HepG2 (cell line): ENCODE measurements around the gene BFSP1. TPM values are rescaled to one million over a fixed set of nuclear protein-coding genes. Genes with fewer than 3 reads are reported as not detected.
A peak's percentile ranks its signal among the peaks of the same experiment; 100 is the strongest.

Experiments
- AKAP8 ChIP-seq: sonication (generic); formaldehyde crosslinking; IDR thresholded peaks from 2 replicates; pipeline ENCODE4 v1.5.1; 2020; ENCODE audit warnings: mild to moderate bottlenecking, missing genetic modification reagents
- BCL6 ChIP-seq: IDR thresholded peaks from 2 replicates; pipeline ENCODE4 v1.6.1; 2016; ENCODE audit warnings: missing genetic modification reagents, missing compliant biosample characterization
- FOSL2 ChIP-seq: sonication (generic); formaldehyde crosslinking; IDR thresholded peaks from 2 replicates; pipeline ENCODE4 v1.4.0; 2020; ENCODE audit warnings: missing genetic modification reagents
- HDAC6 ChIP-seq: fragments of 200-600 bp; sonication (generic); IDR thresholded peaks from 2 replicates; pipeline ENCODE4 v1.7.0; 2017; ENCODE audit warnings: mild to moderate bottlenecking, antibody characterized with exemption, low read length, low read depth
- RELA ChIP-seq: sonication (generic); formaldehyde crosslinking; IDR thresholded peaks from 2 replicates; pipeline ENCODE4 v1.4.0; 2020; ENCODE audit warnings: missing genetic modification reagents
- SIX4 ChIP-seq: sonication (generic); formaldehyde crosslinking; IDR thresholded peaks from 2 replicates; pipeline ENCODE4 v1.4.0; 2020; ENCODE audit warnings: missing genetic modification reagents
- SUZ12 ChIP-seq: fragments of 150-350 bp; IDR thresholded peaks from 2 replicates; pipeline ENCODE4 v1.6.1; 2014; ENCODE audit warnings: low read depth, low read length
- TMF1 ChIP-seq: sonication (generic); formaldehyde crosslinking; IDR thresholded peaks from 2 replicates; pipeline ENCODE4 v1.8.1; 2022; ENCODE audit warnings: low read depth, missing genetic modification reagents
- XRCC5 ChIP-seq: fragments of 200-400 bp; formaldehyde crosslinking; optimal IDR thresholded peaks from 2 replicates; pipeline ENCODE3; 2017; ENCODE audit warnings: mild to moderate bottlenecking, low read length
- ZIK1 ChIP-seq: sonication (generic); formaldehyde crosslinking; IDR thresholded peaks from 2 replicates; pipeline ENCODE4 v1.5.0; 2020; ENCODE audit warnings: mild to moderate bottlenecking, low read depth, missing genetic modification reagents, borderline replicate concordance
- ZMYM2 ChIP-seq: sonication (generic); formaldehyde crosslinking; IDR thresholded peaks from 2 replicates; pipeline ENCODE4 v1.8.0; 2022; ENCODE audit warnings: mild to moderate bottlenecking, missing genetic modification reagents
- ZNF234 ChIP-seq: sonication (generic); formaldehyde crosslinking; conservative IDR thresholded peaks from 2 replicates; pipeline ENCODE4 v1.5.1; 2020; ENCODE audit warnings: mild to moderate bottlenecking, missing genetic modification reagents
- ZNF430 ChIP-seq: sonication (generic); formaldehyde crosslinking; IDR thresholded peaks from 2 replicates; pipeline ENCODE4 v1.9.0; 2021; ENCODE audit warnings: mild to moderate bottlenecking, missing genetic modification reagents
- ZNF44 ChIP-seq: sonication (generic); formaldehyde crosslinking; IDR thresholded peaks from 2 replicates; pipeline ENCODE4 v1.5.1; 2020; ENCODE audit warnings: mild to moderate bottlenecking, missing genetic modification reagents
- ZNF543 ChIP-seq: sonication (generic); formaldehyde crosslinking; IDR thresholded peaks from 2 replicates; pipeline ENCODE4 v1.4.0; 2020; ENCODE audit warnings: mild to moderate bottlenecking, missing genetic modification reagents
- ZNF607 ChIP-seq: sonication (generic); formaldehyde crosslinking; IDR thresholded peaks from 2 replicates; pipeline ENCODE4 v1.5.1; 2020; ENCODE audit warnings: missing genetic modification reagents, mild to moderate bottlenecking, borderline replicate concordance
- polyA plus RNA-seq, 8 experiments: library from polyadenylated mRNA; depleted of rRNA in 3 of 8; stranded (reverse) in 7 of 8; unstranded in 1 of 8; fragments of >200 nt; fragmentation: Illumina TruSeq in 4 of 8; extraction: Trizol in 4 of 8; gene quantifications; 2 replicates each; pipeline versions ENCODE4 v1.2.1 to v1.2.3, GENCODE V29; 2011 to 2016; ENCODE audit warnings: low read depth in 4 of 8, missing spikeins in 1 of 8, mixed read lengths in 1 of 8; ENCODE audit not compliant: insufficient read depth in 1 of 8
- total RNA-seq, 5 experiments: library from RNA; depleted of rRNA; stranded (reverse); fragments of >200 nt; fragmentation: Illumina TruSeq; extraction: Trizol; gene quantifications; 2 replicates each; pipeline ENCODE4 v1.2.3, GENCODE V29; 2016; ENCODE audit warnings: low read depth in 1 of 5
- TF ChIP-seq, protein P1 (sequence below): sonication (generic); formaldehyde crosslinking; IDR thresholded peaks from 2 replicates; pipeline ENCODE4 v1.4.0; 2020; ENCODE audit warnings: mild to moderate bottlenecking, missing genetic modification reagents
- TF ChIP-seq, protein P2 (sequence below): sonication (generic); formaldehyde crosslinking; IDR thresholded peaks from 2 replicates; pipeline ENCODE4 v1.8.0; 2022; ENCODE audit warnings: low read depth, missing genetic modification reagents
- TF ChIP-seq, protein P3 (sequence below): IDR thresholded peaks from 2 replicates; pipeline ENCODE4 v1.6.1; 2016; ENCODE audit warnings: mild to moderate bottlenecking, missing biosample characterization, missing genetic modification reagents
- TF ChIP-seq, protein P4 (sequence below): sonication (generic); formaldehyde crosslinking; conservative IDR thresholded peaks from 2 replicates; pipeline ENCODE4 v1.8.0; 2022; ENCODE audit warnings: mild to moderate bottlenecking, moderate library complexity, missing genetic modification reagents
- TF ChIP-seq, protein P5 (sequence below): sonication (generic); formaldehyde crosslinking; IDR thresholded peaks from 2 replicates; pipeline ENCODE4 v1.4.0; 2020; ENCODE audit warnings: missing genetic modification reagents

Gene BFSP1
- total and polyA plus RNA-seq, 2 of the 13 experiments (the other 11 are each of a cell fraction or from before 2014, with no cell fraction given) = 0.22 to 0.26 TPM

DNA sequence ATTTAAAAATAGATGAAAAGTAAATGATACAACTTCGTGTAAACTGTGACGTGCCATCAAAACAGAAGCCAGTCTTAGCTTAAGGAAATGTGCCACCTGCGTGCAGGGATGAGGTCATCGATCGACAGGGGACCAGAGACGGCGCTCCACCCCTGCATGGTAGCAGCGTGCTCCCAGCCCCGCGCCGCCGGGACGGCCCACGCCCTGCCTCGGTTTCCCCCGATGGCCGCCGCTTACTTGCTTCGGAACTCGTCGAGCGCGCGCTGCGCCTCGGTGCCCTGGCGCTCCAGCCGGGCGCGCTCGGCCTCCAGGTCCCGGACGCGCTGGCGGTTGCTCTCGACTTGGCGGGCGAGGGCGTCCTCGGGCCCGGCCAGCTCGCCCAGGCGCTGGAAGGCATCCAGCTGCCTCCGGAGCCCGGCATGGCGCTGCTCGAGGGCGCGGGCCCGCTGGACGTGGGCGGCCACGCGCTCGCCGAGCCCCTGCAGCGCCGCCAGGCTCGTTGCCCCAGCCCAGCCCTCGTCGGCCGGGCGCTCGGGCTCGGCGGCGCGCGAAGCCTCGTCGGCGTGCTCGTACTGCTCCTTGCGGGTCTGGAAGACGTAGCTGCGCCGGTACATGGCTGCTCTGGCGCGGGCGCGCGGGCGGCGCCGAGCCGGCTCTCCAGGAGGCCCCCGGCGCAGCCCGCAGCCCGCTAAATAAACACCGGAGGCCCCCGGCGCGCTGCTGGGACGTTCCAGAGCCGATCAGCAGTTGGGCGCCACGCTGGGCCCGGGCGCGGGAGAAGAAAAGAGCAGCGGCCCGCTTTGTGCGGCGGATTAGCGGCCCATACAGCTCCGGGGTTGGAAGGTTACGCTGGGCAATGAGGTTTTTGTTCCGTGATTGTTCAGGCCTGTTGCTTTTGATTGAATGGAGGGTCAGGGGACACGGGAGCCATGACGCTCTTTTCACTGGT, at the start of gene BFSP1 (continued):
- TF ChIP-seq, protein P1, sequence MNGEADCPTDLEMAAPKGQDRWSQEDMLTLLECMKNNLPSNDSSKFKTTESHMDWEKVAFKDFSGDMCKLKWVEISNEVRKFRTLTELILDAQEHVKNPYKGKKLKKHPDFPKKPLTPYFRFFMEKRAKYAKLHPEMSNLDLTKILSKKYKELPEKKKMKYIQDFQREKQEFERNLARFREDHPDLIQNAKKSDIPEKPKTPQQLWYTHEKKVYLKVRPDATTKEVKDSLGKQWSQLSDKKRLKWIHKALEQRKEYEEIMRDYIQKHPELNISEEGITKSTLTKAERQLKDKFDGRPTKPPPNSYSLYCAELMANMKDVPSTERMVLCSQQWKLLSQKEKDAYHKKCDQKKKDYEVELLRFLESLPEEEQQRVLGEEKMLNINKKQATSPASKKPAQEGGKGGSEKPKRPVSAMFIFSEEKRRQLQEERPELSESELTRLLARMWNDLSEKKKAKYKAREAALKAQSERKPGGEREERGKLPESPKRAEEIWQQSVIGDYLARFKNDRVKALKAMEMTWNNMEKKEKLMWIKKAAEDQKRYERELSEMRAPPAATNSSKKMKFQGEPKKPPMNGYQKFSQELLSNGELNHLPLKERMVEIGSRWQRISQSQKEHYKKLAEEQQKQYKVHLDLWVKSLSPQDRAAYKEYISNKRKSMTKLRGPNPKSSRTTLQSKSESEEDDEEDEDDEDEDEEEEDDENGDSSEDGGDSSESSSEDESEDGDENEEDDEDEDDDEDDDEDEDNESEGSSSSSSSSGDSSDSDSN (CRISPR knock-in tag) = peak; percentile 96
- TF ChIP-seq ZIK1 (CRISPR knock-in tag) (no peak), ZMYM2 (no peak), ZNF543 (CRISPR knock-in tag) (0 out of 2 replicates have a peak, but pooled peaks have one; percentile 69), TMF1 (CRISPR knock-in tag) (peak; percentile 76), AKAP8 (0 out of 2 replicates have a peak, but pooled peaks have one; percentile 46), RELA (CRISPR knock-in tag) (peak; percentile 19; the same call in 1 of the 2 replicates), ZNF607 (CRISPR knock-in tag) (peak; percentile 42; the same call in 1 of the 2 replicates), HDAC6 (no peak), FOSL2 (CRISPR knock-in tag) (peak; percentile 33; the same call in 1 of the 2 replicates), XRCC5 (peak; percentile 86), BCL6 (CRISPR knock-in tag) (peak; percentile 52; the same call in 1 of the 2 replicates), ZNF44 (CRISPR knock-in tag) (0 out of 2 replicates have a peak, but pooled peaks have one; percentile 72), ZNF430 (CRISPR knock-in tag) (peak; percentile 47; the same call in 1 of the 2 replicates), SIX4 (CRISPR knock-in tag) (no peak), ZNF234 (CRISPR knock-in tag) (0 out of 2 replicates have a peak, but pooled peaks have one; percentile 24), SUZ12 (no peak)
- TF ChIP-seq, protein P2, sequence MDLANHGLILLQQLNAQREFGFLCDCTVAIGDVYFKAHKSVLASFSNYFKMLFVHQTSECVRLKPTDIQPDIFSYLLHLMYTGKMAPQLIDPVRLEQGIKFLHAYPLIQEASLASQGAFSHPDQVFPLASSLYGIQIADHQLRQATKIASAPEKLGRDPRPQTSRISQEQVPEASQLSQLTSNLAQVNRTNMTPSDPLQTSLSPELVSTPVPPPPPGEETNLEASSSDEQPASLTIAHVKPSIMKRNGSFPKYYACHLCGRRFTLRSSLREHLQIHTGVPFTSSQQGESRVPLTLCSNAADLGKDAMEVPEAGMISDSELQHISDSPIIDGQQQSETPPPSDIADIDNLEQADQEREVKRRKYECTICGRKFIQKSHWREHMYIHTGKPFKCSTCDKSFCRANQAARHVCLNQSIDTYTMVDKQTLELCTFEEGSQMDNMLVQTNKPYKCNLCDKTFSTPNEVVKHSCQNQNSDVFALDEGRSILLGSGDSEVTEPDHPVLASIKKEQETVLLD (CRISPR knock-in tag) = peak; percentile 81
- TF ChIP-seq, protein P3, sequence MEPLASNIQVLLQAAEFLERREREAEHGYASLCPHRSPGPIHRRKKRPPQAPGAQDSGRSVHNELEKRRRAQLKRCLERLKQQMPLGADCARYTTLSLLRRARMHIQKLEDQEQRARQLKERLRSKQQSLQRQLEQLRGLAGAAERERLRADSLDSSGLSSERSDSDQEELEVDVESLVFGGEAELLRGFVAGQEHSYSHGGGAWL (CRISPR knock-in tag) = no peak
- TF ChIP-seq, protein P4, sequence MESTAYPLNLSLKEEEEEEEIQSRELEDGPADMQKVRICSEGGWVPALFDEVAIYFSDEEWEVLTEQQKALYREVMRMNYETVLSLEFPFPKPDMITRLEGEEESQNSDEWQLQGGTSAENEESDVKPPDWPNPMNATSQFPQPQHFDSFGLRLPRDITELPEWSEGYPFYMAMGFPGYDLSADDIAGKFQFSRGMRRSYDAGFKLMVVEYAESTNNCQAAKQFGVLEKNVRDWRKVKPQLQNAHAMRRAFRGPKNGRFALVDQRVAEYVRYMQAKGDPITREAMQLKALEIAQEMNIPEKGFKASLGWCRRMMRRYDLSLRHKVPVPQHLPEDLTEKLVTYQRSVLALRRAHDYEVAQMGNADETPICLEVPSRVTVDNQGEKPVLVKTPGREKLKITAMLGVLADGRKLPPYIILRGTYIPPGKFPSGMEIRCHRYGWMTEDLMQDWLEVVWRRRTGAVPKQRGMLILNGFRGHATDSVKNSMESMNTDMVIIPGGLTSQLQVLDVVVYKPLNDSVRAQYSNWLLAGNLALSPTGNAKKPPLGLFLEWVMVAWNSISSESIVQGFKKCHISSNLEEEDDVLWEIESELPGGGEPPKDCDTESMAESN (CRISPR knock-in tag) = peak; percentile 63
- TF ChIP-seq, protein P5, sequence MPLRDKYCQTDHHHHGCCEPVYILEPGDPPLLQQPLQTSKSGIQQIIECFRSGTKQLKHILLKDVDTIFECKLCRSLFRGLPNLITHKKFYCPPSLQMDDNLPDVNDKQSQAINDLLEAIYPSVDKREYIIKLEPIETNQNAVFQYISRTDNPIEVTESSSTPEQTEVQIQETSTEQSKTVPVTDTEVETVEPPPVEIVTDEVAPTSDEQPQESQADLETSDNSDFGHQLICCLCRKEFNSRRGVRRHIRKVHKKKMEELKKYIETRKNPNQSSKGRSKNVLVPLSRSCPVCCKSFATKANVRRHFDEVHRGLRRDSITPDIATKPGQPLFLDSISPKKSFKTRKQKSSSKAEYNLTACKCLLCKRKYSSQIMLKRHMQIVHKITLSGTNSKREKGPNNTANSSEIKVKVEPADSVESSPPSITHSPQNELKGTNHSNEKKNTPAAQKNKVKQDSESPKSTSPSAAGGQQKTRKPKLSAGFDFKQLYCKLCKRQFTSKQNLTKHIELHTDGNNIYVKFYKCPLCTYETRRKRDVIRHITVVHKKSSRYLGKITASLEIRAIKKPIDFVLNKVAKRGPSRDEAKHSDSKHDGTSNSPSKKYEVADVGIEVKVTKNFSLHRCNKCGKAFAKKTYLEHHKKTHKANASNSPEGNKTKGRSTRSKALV (CRISPR knock-in tag) = peak; percentile 99
